GM12891 (cell line): ENCODE data around the gene PCDHGA11.
"Not testable (repeated sequence)": the region's sequence is repeated elsewhere in the genome, so short reads cannot be mapped to it uniquely, and the experiment has no call there.

Experiments
- DNase-seq: peaks from one replicate; pipeline ENCODE4 v3.0.0; 2011; ENCODE audit warnings: low spot score; ENCODE audit not compliant: insufficient read length
- FAIRE-seq: peaks from 2 replicates; lab custom pipeline; 2011; peaks lifted over from hg19 to GRCh38; lab: Jason Lieb, UNC
- PAX5 ChIP-seq: IDR thresholded peaks from 2 replicates; pipeline ENCODE4 v1.6.1; 2011; ENCODE audit warnings: low read length, moderate library complexity, mild to moderate bottlenecking; ENCODE audit not compliant: insufficient read depth, severe bottlenecking
- POLR2A ChIP-seq: IDR thresholded peaks from 2 replicates; pipeline ENCODE4 v1.6.1; 2011; ENCODE audit warnings: low read depth, low read length, control low read depth
- POLR2AphosphoS5 ChIP-seq: IDR thresholded peaks from 2 replicates; pipeline ENCODE4 v1.6.1; 2011; ENCODE audit warnings: low read depth, low read length, control low read depth
- POU2F2 ChIP-seq: IDR thresholded peaks from 2 replicates; pipeline ENCODE4 v1.6.1; 2011; ENCODE audit warnings: low read depth, mild to moderate bottlenecking, control low read depth, low read length, moderate library complexity
- SPI1 ChIP-seq: IDR thresholded peaks from 2 replicates; pipeline ENCODE4 v1.6.1; 2011; ENCODE audit warnings: low read depth, low read length, control low read depth
- TAF1 ChIP-seq: IDR thresholded peaks from 2 replicates; pipeline ENCODE4 v1.6.1; 2011; ENCODE audit warnings: low read depth, low read length, control low read depth

PCDHGA11 gene

GRCh38 chr5:141419074-141419880, 1.6 kb upstream of the PCDHGA11 start:
- TF ChIP-seq POU2F2 (no peak), PAX5 (no peak), POLR2AphosphoS5 (no peak), TAF1 (no peak), SPI1 (no peak)
- no peak for DNase-seq
- no peak for FAIRE-seq

- FAIRE-seq, result peak; percentile 9
Observed at GRCh38 chr5:141421489-141421855, 621 bp downstream of the PCDHGA11 start.

GRCh38 chr5:141422742-141423291, 2.0 kb downstream of the PCDHGA11 start:
- FAIRE-seq (no peak), DNase-seq (no peak)
- TF ChIP-seq POLR2AphosphoS5 (no peak), POLR2A (no peak), SPI1 (no peak), POU2F2 (no peak), PAX5 (no peak), TAF1 (no peak)

More at GRCh38 chr5:141421489-141421855, 621 bp downstream of the PCDHGA11 start:
- no peak for TF ChIP-seq TAF1
- TF ChIP-seq SPI1, result no peak
- TF ChIP-seq POLR2A, result no peak
- TF ChIP-seq POLR2AphosphoS5, result no peak
- no peak for TF ChIP-seq PAX5
- DNase-seq, result no peak

- DNase-seq, result no peak
- TF ChIP-seq PAX5 (no peak), TAF1 (no peak), POLR2A (no peak), SPI1 (no peak), POU2F2 (no peak), POLR2AphosphoS5 (no peak)
- FAIRE-seq, result no peak
Observed at GRCh38 chr5:141427783-141428426, 7.1 kb downstream of the PCDHGA11 start.

GRCh38 chr5:141430332-141431113, 9.7 kb downstream of the PCDHGA11 start, which contains the start of gene PCDHGA12:
TSS of gene PCDHGA12 (plus strand) at chr5:141430507. CDS start at chr5:141430760, 253 bp downstream.
- FAIRE-seq (no peak), DNase-seq (no peak)
- TF ChIP-seq POLR2AphosphoS5 (no peak), TAF1 (no peak), SPI1 (no peak), POU2F2 (no peak), PAX5 (no peak), POLR2A (no peak)

- TF ChIP-seq POLR2A (no peak), POLR2AphosphoS5 (no peak), TAF1 (no peak), POU2F2 (no peak), PAX5 (no peak), SPI1 (no peak)
- FAIRE-seq, result no peak
Observed at GRCh38 chr5:141431286-141431685, 10.4 kb downstream of the PCDHGA11 start.

GRCh38 chr5:141432308-141432707, 11.5 kb downstream of the PCDHGA11 start:
- DNase-seq, FAIRE-seq: not testable (repeated sequence)

More at GRCh38 chr5:141431286-141431685, 10.4 kb downstream of the PCDHGA11 start:
- DNase-seq, result no peak

GRCh38 chr5:141432726-141433125, 11.9 kb downstream of the PCDHGA11 start:
- FAIRE-seq, DNase-seq: not testable (repeated sequence)

GRCh38 chr5:141434006-141434405, 13.2 kb downstream of the PCDHGA11 start:
- FAIRE-seq (no peak), DNase-seq (no peak)
- TF ChIP-seq POU2F2 (no peak), SPI1 (no peak), POLR2A (no peak)
